Right ventricle myocardium inferior (tissue), 1 donor: ENCODE measurements around the gene WNT1. TPM values are rescaled to one million over a fixed set of nuclear protein-coding genes. Genes with fewer than 3 reads are reported as not detected.

ENCODE experiments used
- ATAC-seq: fragments of 200-7000 bp; cut with Tn5 transposase; one replicate; pipeline ENCODE4 v1.9.1; 2020; ENCODE audit warnings: mild to moderate bottlenecking, moderate library complexity
- DNase-seq: peaks from one replicate; pipeline ENCODE4 v3.0.0; 2021; ENCODE audit errors: missing footprints
- intact Hi-C: fragments of 100-400 bp; cut with DNase I; formaldehyde crosslinking; loops from one replicate; pipeline ENCODE4 v1.11.0; 2022
- total RNA-seq: library from RNA; stranded (reverse); fragmentation: NEBNext Ultra II Directional; extraction: Animal tissue kit (Norgen Biotek cat#: 25700); gene quantifications from one replicate; pipeline ENCODE4 v1.2.1, GENCODE V29; 2021
- donor health status: DM: no; HTN: yes; CAD: no; lungs with severe emphysema.

Gene WNT1
- total RNA-seq, 1 donor from 2014 or later = not detected

GRCh38 chr12:48977290-48978281, 536 bp upstream of the WNT1 start:
- DNase-seq (peak; percentile 85), ATAC-seq (no peak)
- intact Hi-C loops = no loop called here

GRCh38 chr12:48978741-48979601, 849 bp downstream of the WNT1 start:
- ATAC-seq (no peak), DNase-seq (no peak)
- intact Hi-C loops = no loop called here

GRCh38 chr12:48979602-48980388, 1.7 kb downstream of the WNT1 start:
- no peak for DNase-seq
- ATAC-seq = no peak
- intact Hi-C loops = no loop called here

- DNase-seq = no peak
- intact Hi-C loops = no loop called here
- no peak for ATAC-seq
Observed at GRCh38 chr12:48980389-48980952, 2.3 kb downstream of the WNT1 start.

- intact Hi-C loops = no loop called here
- DNase-seq = no peak
- ATAC-seq = peak; percentile 20
Observed at GRCh38 chr12:48980953-48981756, 3.0 kb downstream of the WNT1 start.

- DNase-seq = no peak
- intact Hi-C loops = no loop called here
- no peak for ATAC-seq
Observed at GRCh38 chr12:48981757-48982157, 3.6 kb downstream of the WNT1 start.

GRCh38 chr12:48982397-48983080, 4.4 kb downstream of the WNT1 start:
- intact Hi-C loops = no loop called here
- ATAC-seq = no peak
- no peak for DNase-seq

- no peak for DNase-seq
- ATAC-seq = peak; percentile 82
- intact Hi-C loops = no loop called here
Observed at GRCh38 chr12:48985475-48985897, 7.4 kb downstream of the WNT1 start.

- ATAC-seq = peak; percentile 8
- intact Hi-C loops = no loop called here
- DNase-seq = no peak
Observed at GRCh38 chr12:48985901-48986300, 7.8 kb downstream of the WNT1 start.

- ATAC-seq (no peak), DNase-seq (no peak)
- intact Hi-C loops = no loop called here
Observed at GRCh38 chr12:48986720-48987291, 8.7 kb downstream of the WNT1 start.

- intact Hi-C loops = no loop called here
- peak; percentile 82 for DNase-seq
- ATAC-seq = peak; percentile 58
Observed at GRCh38 chr12:48988030-48988649, 10.0 kb downstream of the WNT1 start.

- ATAC-seq (no peak), DNase-seq (no peak)
- intact Hi-C loops = loop anchor here (10.0 kb wide), 1 partner anchor 56 kb away; no protein-coding TSS in a partner anchor
Observed at GRCh38 chr12:48990552-48990951, 12.4 kb downstream of the WNT1 start.

- DNase-seq (no peak), ATAC-seq (no peak)
- intact Hi-C loops = loop anchor here (10.0 kb wide), 1 partner anchor 57 kb away; no protein-coding TSS in a partner anchor
Observed at GRCh38 chr12:48991247-48992050, 13.3 kb downstream of the WNT1 start.

- ATAC-seq (no peak), DNase-seq (no peak)
- intact Hi-C loops = loop anchor here (10.0 kb wide), 1 partner anchor 59 kb away; no protein-coding TSS in a partner anchor
Observed at GRCh38 chr12:48993787-48994186, 15.7 kb downstream of the WNT1 start.
